GM12872 (cell line): ENCODE data around the gene PNMA6E.

Experiments used
- CTCF ChIP-seq: IDR thresholded peaks from 3 replicates; pipeline ENCODE4 v1.5.1; 2011; ENCODE audit warnings: low read depth, mild to moderate bottlenecking, low read length, moderate library complexity; ENCODE audit not compliant: insufficient read depth

PNMA6E gene

GRCh38 chrX:153433781-153434285 is 32.7 kb upstream of the PNMA6E start:
- TF ChIP-seq CTCF, result no peak

GRCh38 chrX:153433161-153433680 is 32.1 kb upstream of the PNMA6E start:
- no peak for TF ChIP-seq CTCF

GRCh38 chrX:153430796-153431195 is 29.6 kb upstream of the PNMA6E start:
- TF ChIP-seq CTCF, result no peak

- no peak for TF ChIP-seq CTCF
Measured at GRCh38 chrX:153426204-153426603, 25.1 kb upstream of the PNMA6E start.

GRCh38 chrX:153423652-153424051 is 22.5 kb upstream of the PNMA6E start:
- no peak for TF ChIP-seq CTCF

- no peak for TF ChIP-seq CTCF
Measured at GRCh38 chrX:153421856-153422255, 20.7 kb upstream of the PNMA6E start.

GRCh38 chrX:153420851-153421599 is 19.9 kb upstream of the PNMA6E start:
- no peak for TF ChIP-seq CTCF
